Subcutaneous adipose tissue (tissue), 4 donors: ENCODE measurements around the gene FIBIN. TPM values are rescaled to one million over a fixed set of nuclear protein-coding genes. Genes with fewer than 3 reads are reported as not detected.

ENCODE experiments used
- total RNA-seq, 4 donors: library from RNA; depleted of rRNA; stranded (reverse); fragments of >200 nt; gene quantifications; one replicate each; pipeline ENCODE4 v1.1.0, GENCODE V29; 2016
- TF ChIP-seq, protein P1 (sequence below): fragments of 450-650 bp; IDR thresholded peaks from one replicate; pipeline ENCODE4 v1.5.1; 2016; ENCODE audit warnings: low read depth, mild to moderate bottlenecking, control low read depth, antibody characterized with exemption, moderate library complexity

The FIBIN gene
- 100 to 1,000 TPM in 1 of 4 donors, 10 to 100 TPM in 3; 20.4 to 101 (median 38.9) TPM for total RNA-seq

DNA sequence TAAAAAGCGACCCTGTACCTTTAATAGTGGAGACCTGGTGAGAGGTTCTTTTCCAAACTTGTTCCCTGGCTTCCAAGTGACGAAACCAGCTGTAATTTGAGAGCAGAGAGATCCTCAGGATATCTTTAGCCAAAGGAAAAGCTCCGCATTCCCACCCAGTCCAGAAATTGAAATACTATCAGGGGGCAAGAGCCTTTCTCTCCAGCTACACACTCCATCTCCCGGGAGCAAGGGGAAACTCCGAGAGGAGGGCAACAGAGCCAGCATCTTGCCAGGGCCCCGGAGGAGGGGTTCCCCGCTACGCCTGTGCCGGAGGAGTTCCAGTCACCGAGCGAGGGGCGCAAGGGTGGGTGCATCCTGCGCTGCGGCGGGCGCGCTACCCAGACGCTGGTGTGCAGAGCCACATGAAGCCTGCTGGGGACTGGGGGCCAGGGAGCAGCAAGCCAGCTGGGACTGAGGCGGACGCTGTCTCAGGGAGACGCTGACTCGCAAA lies at the start of gene FIBIN:
TSS of gene FIBIN (plus strand) at position 148 of the 493 bp plus-strand sequence. CDS start 415 bp downstream, outside the sequence.
- TF ChIP-seq, protein P1, sequence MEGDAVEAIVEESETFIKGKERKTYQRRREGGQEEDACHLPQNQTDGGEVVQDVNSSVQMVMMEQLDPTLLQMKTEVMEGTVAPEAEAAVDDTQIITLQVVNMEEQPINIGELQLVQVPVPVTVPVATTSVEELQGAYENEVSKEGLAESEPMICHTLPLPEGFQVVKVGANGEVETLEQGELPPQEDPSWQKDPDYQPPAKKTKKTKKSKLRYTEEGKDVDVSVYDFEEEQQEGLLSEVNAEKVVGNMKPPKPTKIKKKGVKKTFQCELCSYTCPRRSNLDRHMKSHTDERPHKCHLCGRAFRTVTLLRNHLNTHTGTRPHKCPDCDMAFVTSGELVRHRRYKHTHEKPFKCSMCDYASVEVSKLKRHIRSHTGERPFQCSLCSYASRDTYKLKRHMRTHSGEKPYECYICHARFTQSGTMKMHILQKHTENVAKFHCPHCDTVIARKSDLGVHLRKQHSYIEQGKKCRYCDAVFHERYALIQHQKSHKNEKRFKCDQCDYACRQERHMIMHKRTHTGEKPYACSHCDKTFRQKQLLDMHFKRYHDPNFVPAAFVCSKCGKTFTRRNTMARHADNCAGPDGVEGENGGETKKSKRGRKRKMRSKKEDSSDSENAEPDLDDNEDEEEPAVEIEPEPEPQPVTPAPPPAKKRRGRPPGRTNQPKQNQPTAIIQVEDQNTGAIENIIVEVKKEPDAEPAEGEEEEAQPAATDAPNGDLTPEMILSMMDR, result no peak

DNA sequence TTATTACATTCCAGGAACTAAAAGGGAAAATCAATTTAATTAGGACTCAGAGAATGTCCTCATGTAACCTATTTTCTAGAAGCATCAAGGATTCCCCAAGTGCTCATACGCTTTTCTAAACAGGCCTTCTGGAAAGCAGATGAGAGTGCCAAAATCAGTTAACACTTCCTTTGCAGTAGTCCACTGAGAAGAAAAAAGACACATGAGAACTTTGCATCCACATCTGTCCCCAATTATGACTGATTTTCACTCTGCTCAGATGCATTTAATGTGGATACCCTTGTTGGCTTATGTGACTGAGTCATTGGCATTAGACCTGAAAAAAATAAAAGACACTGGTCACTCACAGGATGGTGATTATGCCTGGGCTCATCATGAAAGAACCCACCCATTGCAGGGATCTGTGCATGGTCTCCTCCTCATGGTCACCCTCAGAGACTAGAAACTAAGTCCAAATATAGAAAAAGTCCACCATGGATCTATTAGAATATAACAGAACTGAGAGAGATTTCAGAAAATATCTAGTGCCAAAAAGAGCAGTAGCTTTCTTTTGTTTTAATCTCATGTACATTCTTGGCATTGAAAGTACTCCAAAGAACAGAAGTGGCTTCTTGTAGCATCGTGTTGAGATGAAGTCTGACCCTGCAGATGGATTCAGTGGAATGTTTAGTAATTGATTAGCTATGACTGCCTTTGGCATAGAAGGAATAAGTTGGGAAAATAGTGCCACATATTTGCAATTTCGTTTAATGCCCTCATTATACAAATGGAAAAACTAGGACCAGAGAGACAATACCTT lies 48.8 kb upstream of the FIBIN start:
- TF ChIP-seq, protein P1, result no peak

DNA sequence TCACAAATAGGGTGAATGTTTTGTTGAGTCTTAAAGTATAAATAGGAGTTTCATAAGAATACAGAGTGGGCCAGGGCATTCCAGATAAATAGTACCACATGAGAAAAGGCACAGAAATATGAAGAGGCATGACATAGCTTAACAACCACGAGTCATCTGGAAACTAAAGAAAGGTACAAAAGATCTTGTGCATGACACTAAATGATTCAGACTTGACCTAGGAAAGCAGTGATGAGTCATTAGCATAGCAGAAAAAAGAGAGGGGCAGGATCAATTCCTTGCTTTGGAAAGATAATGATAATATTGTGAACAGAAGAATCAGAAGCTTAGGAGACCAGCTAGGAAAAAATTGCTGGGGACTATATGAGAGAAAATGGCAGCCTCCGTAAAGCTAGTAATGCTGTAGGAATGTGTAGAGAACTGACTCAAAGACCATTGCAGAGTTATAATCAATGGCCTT lies 47.6 kb upstream of the FIBIN start:
- TF ChIP-seq, protein P1, result no peak

DNA sequence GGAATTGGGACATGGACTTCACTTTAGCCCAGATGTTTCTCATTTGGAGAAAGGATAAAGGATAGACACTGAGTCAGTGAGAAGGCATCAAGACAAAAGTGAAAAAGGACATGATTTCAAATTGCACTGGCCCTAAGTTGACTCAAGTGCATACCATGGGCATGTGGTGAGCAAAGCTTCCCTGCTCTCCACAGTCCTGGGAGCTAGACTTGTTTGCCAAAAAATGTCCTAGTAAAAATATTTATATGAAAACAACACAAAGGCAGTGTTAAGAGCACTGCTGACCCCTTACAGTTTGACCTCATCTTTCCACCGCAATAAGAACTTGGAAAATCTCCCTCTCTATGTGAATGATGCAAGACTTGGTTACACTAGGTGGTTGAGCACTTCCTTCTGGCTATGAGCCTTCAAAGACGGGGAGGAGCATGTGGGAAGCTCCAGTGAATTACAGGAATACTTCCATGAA lies 46.5 kb upstream of the FIBIN start:
- TF ChIP-seq, protein P1, result no peak

DNA sequence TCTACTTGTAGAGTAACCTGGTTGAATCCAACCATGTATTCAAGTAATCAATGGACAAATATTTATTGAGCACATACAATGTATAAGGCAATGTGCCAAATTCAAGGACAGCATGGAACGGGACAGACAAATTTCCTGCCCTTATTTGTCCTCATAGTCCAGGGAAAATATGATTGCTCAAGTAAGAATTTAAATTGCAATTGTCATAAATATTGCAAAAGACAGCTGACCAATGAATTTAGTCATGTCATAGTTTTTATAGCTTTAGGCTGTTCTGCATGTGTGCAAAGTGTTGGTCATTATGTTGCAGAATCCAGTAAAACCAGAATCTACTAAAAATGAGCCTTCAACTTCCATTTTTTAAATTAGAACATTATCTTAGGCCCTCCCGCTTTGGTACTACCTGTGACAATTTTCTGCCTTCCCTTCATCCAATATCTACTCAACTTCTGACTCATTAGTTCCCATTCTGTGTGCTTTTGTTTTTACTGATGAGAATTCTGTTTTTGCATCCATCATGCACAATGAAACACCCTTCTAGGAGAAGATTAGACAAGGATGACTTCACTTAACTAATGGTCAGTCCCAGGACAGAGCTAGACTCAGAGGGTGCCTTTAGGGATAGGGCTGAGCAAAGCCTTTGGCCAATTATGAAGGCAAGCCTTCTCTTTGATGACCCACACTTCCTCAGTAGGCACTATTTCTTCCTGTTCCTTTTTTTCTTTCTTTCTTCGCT lies 45.8 kb upstream of the FIBIN start:
- TF ChIP-seq, protein P1, result no peak

DNA sequence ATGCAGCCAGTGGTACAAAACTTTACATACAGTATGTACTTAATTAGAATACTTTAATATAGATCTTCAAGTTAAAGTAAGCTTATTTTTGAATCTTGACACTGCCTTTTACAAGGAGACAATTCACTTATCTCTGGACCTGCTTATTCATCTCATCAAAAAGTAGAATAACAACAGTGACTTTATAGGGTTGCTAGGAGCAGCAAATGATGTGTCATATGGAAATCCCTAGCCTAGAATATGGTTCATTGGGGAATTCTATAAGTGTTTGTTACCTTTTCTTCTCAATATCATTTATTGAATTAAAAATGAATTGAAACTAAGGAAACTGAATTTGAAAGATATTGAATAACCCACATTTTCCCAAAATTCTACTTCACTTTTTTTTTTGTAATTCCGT lies 45.0 kb upstream of the FIBIN start:
- TF ChIP-seq, protein P1, result no peak

DNA sequence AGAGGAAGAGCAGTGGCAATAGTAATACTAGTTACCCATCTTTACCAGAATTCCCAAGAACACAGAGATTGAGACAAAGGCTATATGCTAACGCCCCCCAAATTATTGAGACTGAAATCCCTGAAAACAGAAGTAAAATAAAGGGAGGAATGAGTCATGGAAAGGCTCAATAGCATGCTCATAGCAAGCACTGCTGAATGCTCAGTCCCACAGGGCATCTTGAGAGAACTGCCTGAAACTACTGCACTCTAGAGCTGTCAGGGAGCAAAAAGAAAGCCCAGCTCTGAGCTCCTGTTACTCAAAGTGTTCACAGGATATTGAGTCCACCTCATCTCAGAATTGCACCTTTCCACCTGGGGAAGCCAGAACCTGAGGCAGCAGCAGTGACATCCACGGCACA lies 44.1 kb upstream of the FIBIN start:
- TF ChIP-seq, protein P1, result no peak
